HG03378 (cell line): ENCODE data around the gene CPXM2.
"Not testable (repeated sequence)": the region's sequence is repeated elsewhere in the genome, so short reads cannot be mapped to it uniquely, and the experiment has no call there.

Experiments used
- ATAC-seq: cut with Tn5 transposase; IDR thresholded peaks from one replicate; pipeline ENCODE4 v1.9.1; 2021; ENCODE audit warnings: mild to moderate bottlenecking, moderate library complexity; ENCODE audit not compliant: unreplicated experiment

Gene CPXM2

GRCh38 chr10:123747426-123747825 lies 144.2 kb downstream of the CPXM2 start:
- ATAC-seq = no peak

- ATAC-seq = no peak
Observed at GRCh38 chr10:123746942-123747341, 144.7 kb downstream of the CPXM2 start.

GRCh38 chr10:123746520-123746919 lies 145.1 kb downstream of the CPXM2 start:
- no peak for ATAC-seq

GRCh38 chr10:123746061-123746460 lies 145.5 kb downstream of the CPXM2 start:
- no peak for ATAC-seq

GRCh38 chr10:123744224-123744536 lies 147.4 kb downstream of the CPXM2 start:
- no peak for ATAC-seq

GRCh38 chr10:123743441-123744223 lies 148.0 kb downstream of the CPXM2 start:
- no peak for ATAC-seq

GRCh38 chr10:123742751-123743440 lies 148.7 kb downstream of the CPXM2 start:
- ATAC-seq = no peak

- no peak for ATAC-seq
Observed at GRCh38 chr10:123741711-123742110, 149.9 kb downstream of the CPXM2 start.

GRCh38 chr10:123741146-123741545 lies 150.5 kb downstream of the CPXM2 start:
- no peak for ATAC-seq

- ATAC-seq = not testable (repeated sequence)
Observed at GRCh38 chr10:123736917-123737316, 154.7 kb downstream of the CPXM2 start.

- no peak for ATAC-seq
Observed at GRCh38 chr10:123729523-123729922, 162.1 kb downstream of the CPXM2 start.

GRCh38 chr10:123726836-123727235 lies 164.8 kb downstream of the CPXM2 start:
- no peak for ATAC-seq

GRCh38 chr10:123726381-123726780 lies 165.2 kb downstream of the CPXM2 start:
- no peak for ATAC-seq

- ATAC-seq = no peak
Observed at GRCh38 chr10:123724747-123725146, 166.9 kb downstream of the CPXM2 start.

- no peak for ATAC-seq
Observed at GRCh38 chr10:123722351-123722750, 169.3 kb downstream of the CPXM2 start.

GRCh38 chr10:123721441-123722049 lies 170.1 kb downstream of the CPXM2 start:
- no peak for ATAC-seq

- ATAC-seq = no peak
Observed at GRCh38 chr10:123720536-123720935, 171.1 kb downstream of the CPXM2 start.

- no peak for ATAC-seq
Observed at GRCh38 chr10:123718544-123719060, 173.0 kb downstream of the CPXM2 start.

GRCh38 chr10:123717336-123717735 lies 174.3 kb downstream of the CPXM2 start:
- no peak for ATAC-seq

- ATAC-seq = no peak
Observed at GRCh38 chr10:123715546-123715945, 176.1 kb downstream of the CPXM2 start.

GRCh38 chr10:123706236-123706635 lies 185.4 kb downstream of the CPXM2 start:
- ATAC-seq = no peak

GRCh38 chr10:123704812-123705211 lies 186.8 kb downstream of the CPXM2 start:
- no peak for ATAC-seq
